Right lobe of liver (tissue), 4 donors: ENCODE data around the gene NEK8.

Experiments used
- POLR2A ChIP-seq: fragments of 450-650 bp; IDR thresholded peaks from one replicate; pipeline ENCODE4 v1.6.1; 2017; ENCODE audit warnings: antibody characterized with exemption, mild to moderate bottlenecking
- TF ChIP-seq, protein P1 (sequence below), 4 donors: fragments of 200-600 bp in 3 of 4; fragments of 450-650 bp in 1 of 4; IDR thresholded peaks; one replicate each; pipeline versions ENCODE4 v1.5.1 to v1.8.0; 2016 to 2022; ENCODE audit warnings: antibody characterized with exemption in 4 of 4, mild to moderate bottlenecking in 2 of 4
- donor health status: DM: no; HTN: no; CAD: no.
- donor health status: DM: no; HTN: no; CAD: no.
- donor health status: DM: no; HTN: yes; CAD: no.

DNA sequence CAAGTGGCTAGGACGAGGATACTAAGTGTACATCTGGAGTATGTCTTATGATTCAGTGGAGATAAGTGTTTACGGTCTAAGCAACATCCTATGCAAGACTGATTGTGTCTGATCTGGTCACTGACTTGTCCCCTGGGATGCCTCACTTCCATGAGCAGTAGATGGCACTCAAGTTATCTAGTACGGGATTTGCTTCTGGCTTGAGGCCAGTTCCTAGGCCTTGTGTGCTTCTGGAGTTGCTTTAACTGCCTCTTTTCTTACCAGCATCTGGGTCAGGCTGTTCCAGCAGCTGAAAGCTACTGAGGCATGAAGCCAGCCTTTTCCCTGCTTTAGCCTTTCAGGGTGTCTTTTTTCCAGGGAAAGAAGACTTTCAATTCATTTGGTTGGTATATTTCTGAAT is 43.6 kb upstream of the NEK8 start:
- TF ChIP-seq, protein P1, sequence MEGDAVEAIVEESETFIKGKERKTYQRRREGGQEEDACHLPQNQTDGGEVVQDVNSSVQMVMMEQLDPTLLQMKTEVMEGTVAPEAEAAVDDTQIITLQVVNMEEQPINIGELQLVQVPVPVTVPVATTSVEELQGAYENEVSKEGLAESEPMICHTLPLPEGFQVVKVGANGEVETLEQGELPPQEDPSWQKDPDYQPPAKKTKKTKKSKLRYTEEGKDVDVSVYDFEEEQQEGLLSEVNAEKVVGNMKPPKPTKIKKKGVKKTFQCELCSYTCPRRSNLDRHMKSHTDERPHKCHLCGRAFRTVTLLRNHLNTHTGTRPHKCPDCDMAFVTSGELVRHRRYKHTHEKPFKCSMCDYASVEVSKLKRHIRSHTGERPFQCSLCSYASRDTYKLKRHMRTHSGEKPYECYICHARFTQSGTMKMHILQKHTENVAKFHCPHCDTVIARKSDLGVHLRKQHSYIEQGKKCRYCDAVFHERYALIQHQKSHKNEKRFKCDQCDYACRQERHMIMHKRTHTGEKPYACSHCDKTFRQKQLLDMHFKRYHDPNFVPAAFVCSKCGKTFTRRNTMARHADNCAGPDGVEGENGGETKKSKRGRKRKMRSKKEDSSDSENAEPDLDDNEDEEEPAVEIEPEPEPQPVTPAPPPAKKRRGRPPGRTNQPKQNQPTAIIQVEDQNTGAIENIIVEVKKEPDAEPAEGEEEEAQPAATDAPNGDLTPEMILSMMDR (IDR thresholded peaks at IDR 0.05), result peak in 3 of 4 donors; percentile 19 to 54 (median 39)
- no peak for TF ChIP-seq POLR2A
